IPS-11a (cell line): ENCODE measurements around the gene KRTAP5-11.
"Not testable (repeated sequence)": the region's sequence is repeated elsewhere in the genome, so short reads cannot be mapped to it uniquely, and the experiment has no call there.

Experiments used
- H3K4me3 ChIP-seq: one replicate; pipeline ENCODE4 v1.5.1; 2013; ENCODE audit warnings: low read depth, low read length, control low read depth

Gene KRTAP5-11

GRCh38 chr11:71557257-71557656, 25.4 kb downstream of the KRTAP5-11 start:
- H3K4me3 ChIP-seq, result no peak overlapping the region

- H3K4me3 ChIP-seq, result no peak overlapping the region
Observed at GRCh38 chr11:71556018-71556417, 26.7 kb downstream of the KRTAP5-11 start.

DNA sequence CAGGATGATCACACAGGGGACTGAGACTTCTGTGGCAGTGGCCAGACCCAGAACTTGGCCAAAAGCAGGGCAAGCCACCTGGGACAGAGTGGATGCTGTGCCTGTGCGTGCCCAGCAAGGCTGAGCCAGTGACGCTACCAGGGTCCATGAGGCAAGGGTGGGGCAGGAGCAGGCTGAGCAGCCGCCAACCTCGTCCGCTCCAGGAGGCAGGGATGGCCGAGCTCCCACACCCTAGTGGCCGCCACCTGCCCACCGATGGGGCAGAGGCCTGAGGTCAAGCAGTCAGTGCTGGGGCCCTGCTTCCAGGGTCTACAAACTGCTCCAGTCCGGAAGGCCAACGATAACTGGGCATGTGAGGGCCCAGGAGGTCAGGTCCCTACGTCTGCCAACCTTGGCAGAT, 27.2 kb downstream of the KRTAP5-11 start:
- no peak overlapping the region for H3K4me3 ChIP-seq

DNA sequence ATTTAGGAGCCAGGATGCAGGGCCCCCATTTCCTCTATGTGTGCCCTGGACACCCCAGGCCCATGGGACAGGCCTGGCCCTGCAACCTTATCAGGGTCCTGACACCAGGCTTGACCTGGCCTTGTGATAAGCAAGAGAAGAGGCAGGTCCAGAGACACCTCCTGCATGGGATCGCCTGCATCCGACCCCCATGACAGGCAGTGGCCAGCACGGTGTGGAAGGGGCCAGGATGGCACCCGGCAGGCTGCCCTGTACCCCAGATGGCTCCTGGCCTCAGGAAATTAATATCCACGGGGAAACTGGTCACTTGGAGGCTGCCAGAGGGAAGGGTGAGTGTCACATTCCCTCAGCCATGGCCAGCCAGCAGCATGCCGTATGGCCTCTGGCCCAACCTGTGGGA, 27.7 kb downstream of the KRTAP5-11 start:
- no peak overlapping the region for H3K4me3 ChIP-seq

DNA sequence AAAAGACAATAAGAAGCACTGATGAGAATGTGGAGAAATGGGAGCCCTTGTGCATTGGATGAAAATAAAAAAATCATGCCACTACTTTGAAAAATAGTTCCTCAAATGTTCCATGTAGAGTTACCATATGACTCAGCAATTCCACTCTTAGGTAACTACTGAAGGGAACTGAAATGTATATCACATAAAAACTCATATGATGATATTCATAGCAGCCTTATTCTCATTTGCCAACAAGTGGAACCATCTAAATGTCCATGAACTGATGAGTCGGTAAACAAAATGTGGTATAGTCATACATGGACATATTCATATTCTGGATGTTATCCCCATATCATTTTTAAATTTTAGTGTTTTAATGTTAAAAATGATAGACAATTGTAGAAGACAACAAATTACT, 31.0 kb downstream of the KRTAP5-11 start:
- H3K4me3 ChIP-seq, result no peak overlapping the region

- H3K4me3 ChIP-seq, result no peak overlapping the region
Observed at GRCh38 chr11:71548716-71549151, 33.9 kb downstream of the KRTAP5-11 start.

DNA sequence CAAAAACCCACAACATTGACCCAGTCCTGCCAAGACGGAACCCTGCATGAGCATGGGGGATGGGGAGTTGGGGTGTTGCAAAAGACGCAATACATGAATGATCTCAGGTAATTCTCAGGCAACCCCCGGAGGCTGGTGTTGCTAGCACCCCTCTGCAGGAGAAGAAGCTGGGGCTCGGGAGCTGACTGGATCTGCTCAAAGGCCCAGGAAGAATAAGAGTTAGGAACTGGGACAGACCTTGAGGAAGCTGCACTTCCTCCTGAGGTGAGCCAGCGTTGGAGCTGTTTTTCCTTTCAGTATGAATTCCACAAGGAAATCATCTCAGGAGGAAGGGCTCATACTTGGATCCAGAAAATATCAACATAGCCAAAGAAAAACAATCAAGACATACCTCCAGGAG, 34.6 kb downstream of the KRTAP5-11 start, which contains the start of gene KRTAP5-9:
Gene KRTAP5-9, plus strand, starts transcription at position 301 of the 400 bp plus-strand sequence. CDS start 238 bp downstream, outside the sequence.
- H3K4me3 ChIP-seq, result no peak within 1 kb of the TSS

GRCh38 chr11:71545405-71545966, 37.2 kb downstream of the KRTAP5-11 start:
- no peak overlapping the region for H3K4me3 ChIP-seq

- no peak overlapping the region for H3K4me3 ChIP-seq
Observed at GRCh38 chr11:71544525-71545214, 38.0 kb downstream of the KRTAP5-11 start.

- no peak overlapping the region for H3K4me3 ChIP-seq
Observed at GRCh38 chr11:71543866-71544265, 38.8 kb downstream of the KRTAP5-11 start.

DNA sequence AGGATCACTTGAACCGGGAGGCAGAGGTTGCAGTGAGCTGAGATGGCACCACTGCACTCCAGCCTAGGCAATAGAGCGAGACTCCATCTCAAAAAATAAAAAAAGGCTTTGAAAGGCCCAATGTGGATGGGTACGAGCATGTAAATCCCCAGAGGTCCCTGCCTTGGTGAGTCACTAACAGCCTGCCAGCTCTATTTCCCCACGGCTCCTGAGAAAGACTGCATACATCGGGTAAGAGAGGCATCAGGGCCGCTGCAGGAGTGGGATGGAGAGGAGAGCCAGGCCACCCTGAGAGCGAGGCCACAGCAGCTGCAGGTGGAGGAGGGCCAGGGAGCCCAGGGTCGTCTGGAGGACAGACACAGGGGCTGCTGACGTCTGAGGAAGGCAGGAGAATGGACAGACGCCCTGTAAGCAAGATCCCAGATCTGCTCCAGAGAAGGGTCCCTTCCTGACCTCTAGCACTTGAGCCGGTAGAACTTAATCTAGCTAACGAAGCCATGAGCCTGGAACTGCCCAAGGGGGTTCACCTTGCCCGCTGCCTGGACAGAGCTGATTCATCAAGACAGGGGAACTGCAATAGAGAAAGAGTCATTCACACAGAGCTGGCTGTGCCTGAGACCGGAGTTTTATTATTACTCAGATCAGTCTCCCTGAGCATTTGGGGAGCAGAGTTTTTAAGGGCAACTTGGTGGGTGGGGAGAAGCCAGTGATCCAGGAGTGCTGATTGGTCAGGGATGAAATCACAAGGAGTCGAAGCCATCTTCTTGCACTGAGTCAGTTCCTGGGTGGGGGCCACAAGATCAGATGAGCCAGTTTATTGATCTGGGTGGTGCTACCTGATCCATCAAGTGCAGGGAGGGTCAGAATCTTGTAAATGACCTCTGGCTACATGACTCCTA, 39.5 kb downstream of the KRTAP5-11 start:
- H3K4me3 ChIP-seq, result no peak overlapping the region

GRCh38 chr11:71542382-71542781, 40.3 kb downstream of the KRTAP5-11 start:
- no peak overlapping the region for H3K4me3 ChIP-seq

DNA sequence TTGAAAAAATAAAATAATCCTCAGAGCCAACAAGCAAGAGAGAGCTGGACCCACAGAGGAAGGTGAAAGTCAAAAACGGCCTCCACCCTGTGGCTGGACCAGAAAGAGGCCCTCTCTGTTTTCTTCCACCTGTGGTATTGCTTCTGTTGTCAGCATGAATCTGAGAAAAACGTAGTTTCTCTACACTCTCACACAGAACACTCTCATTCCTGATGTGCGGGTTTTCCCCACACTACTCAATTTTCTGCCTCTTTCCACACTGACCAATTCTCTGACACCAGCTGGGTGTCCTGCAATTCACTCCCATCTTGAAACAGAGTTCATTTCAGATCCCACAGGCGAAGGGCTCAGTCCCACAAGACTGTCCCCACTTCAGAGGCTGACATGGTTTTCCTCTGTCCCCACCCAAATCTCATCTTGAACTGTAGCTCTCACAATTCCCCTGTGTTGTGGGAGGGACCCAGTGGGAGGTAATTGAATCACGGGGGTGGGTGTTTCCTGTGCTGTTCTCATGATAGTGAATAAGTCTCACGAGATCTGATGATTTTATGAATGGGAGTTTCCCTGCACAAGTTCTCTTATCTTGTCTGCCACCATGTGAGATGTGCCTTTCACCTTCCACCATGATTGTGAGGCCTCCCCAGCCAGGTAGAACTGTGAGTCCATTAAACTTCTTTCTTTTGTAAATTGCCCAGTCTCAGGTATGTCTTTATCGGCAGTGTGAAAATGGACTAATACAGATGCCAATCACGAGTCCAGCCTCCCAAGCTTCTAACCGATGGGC, 42.0 kb downstream of the KRTAP5-11 start:
- H3K4me3 ChIP-seq, result not testable (repeated sequence)

- not testable (repeated sequence) for H3K4me3 ChIP-seq
Observed at GRCh38 chr11:71539971-71540370, 42.7 kb downstream of the KRTAP5-11 start.

- no peak overlapping the region for H3K4me3 ChIP-seq
Observed at GRCh38 chr11:71539017-71539416, 43.7 kb downstream of the KRTAP5-11 start.

- H3K4me3 ChIP-seq, result no peak overlapping the region
Observed at GRCh38 chr11:71538666-71538990, 44.0 kb downstream of the KRTAP5-11 start.

DNA sequence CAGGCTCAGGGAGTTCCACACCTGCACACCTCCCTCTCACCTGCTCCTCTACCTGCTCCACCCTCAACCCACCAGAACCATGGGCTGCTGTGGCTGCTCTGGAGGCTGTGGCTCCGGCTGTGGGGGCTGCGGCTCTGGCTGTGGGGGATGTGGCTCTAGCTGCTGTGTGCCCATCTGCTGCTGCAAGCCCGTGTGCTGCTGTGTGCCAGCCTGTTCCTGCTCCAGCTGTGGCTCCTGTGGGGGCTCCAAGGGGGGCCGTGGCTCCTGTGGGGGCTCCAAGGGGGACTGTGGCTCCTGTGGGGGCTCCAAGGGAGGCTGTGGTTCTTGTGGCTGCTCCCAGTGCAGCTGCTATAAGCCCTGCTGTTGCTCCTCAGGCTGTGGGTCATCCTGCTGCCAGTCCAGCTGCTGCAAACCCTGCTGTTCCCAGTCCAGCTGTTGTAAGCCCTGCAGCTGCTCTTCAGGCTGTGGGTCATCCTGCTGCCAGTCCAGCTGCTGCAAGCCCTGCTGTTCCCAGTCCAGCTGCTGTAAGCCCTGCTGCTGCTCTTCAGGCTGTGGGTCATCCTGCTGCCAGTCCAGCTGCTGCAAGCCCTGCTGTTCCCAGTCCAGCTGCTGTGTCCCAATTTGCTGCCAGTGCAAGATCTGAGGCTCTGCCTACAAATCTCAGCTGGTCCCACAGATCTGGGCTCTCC, 44.6 kb downstream of the KRTAP5-11 start, which contains the start of gene KRTAP5-8:
Gene KRTAP5-8, plus strand, starts transcription at position 49 of the 689 bp plus-strand sequence. Its CDS starts 31 bp downstream, at position 80.
- H3K4me3 ChIP-seq, result not testable (repeated sequence)

DNA sequence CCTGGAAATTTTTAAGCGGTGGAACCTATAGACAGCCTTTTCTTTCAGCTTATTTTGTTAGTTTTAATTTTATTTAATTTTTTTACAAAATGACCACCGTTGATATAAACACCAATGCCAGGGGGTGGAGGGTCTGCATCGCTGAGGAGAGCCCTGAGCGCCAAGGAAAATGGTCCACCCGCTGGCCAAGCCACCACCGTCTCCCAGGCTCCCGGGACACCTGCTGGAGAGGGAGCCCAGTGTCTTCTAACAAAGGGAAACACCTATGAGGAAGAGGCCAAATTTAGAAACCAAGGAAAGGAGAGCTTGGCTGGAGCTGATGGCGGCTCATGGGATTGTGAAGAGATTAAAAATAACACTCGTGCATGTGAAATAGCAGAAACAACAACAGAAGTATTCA, 45.1 kb downstream of the KRTAP5-11 start:
- no peak overlapping the region for H3K4me3 ChIP-seq

GRCh38 chr11:71535825-71536224, 46.9 kb downstream of the KRTAP5-11 start:
- H3K4me3 ChIP-seq, result no peak overlapping the region
